ENCODE results near the gene ZNF778. TPM values are rescaled to one million over a fixed set of nuclear protein-coding genes. Genes with fewer than 3 reads are reported as not detected.

ZNF778 gene
- total RNA-seq, 3 donors from 2014 or later: 4.7 to 8.8 (median 7.2) TPM

DNA sequence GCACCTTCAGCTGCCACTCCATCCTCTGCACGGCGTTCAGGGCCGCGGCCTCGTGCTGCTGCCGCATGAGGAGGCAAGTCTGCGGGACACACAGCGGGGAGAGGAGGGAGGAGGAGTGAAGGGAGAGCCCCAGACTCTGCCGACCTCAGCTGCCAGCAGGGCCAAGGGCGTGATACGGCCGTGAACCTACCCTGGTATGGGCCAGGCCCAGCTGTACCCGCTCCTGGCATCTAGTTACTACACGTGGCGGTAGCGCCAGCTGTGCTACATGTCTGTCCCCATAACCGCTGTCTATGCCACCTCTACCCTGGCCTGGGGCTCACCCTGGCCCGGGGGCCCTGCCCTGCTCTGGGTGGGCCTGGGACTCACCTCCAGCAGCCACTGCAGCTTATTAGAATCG is 51.1 kb downstream of the ZNF778 start:
- peak in 1 of 3 donors; percentile 54 for DNase-seq
- intact Hi-C loops (cut with DNase I, micrococcal nuclease): no loop called here
- TF ChIP-seq, protein P1, sequence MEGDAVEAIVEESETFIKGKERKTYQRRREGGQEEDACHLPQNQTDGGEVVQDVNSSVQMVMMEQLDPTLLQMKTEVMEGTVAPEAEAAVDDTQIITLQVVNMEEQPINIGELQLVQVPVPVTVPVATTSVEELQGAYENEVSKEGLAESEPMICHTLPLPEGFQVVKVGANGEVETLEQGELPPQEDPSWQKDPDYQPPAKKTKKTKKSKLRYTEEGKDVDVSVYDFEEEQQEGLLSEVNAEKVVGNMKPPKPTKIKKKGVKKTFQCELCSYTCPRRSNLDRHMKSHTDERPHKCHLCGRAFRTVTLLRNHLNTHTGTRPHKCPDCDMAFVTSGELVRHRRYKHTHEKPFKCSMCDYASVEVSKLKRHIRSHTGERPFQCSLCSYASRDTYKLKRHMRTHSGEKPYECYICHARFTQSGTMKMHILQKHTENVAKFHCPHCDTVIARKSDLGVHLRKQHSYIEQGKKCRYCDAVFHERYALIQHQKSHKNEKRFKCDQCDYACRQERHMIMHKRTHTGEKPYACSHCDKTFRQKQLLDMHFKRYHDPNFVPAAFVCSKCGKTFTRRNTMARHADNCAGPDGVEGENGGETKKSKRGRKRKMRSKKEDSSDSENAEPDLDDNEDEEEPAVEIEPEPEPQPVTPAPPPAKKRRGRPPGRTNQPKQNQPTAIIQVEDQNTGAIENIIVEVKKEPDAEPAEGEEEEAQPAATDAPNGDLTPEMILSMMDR (IDR thresholded peaks at IDR 0.05): no peak
- H3K9me3 ChIP-seq: no peaks in the 10 kb centered on the region
- no peak overlapping the region for H3K4me3 ChIP-seq
- H3K4me1 ChIP-seq (ENCODE audit: low read depth): peaks cover 6% of the 10 kb centered on the region
- ATAC-seq: no peak
- no peaks in the 10 kb centered on the region for H3K36me3 ChIP-seq (ENCODE audit: low read depth)

DNA sequence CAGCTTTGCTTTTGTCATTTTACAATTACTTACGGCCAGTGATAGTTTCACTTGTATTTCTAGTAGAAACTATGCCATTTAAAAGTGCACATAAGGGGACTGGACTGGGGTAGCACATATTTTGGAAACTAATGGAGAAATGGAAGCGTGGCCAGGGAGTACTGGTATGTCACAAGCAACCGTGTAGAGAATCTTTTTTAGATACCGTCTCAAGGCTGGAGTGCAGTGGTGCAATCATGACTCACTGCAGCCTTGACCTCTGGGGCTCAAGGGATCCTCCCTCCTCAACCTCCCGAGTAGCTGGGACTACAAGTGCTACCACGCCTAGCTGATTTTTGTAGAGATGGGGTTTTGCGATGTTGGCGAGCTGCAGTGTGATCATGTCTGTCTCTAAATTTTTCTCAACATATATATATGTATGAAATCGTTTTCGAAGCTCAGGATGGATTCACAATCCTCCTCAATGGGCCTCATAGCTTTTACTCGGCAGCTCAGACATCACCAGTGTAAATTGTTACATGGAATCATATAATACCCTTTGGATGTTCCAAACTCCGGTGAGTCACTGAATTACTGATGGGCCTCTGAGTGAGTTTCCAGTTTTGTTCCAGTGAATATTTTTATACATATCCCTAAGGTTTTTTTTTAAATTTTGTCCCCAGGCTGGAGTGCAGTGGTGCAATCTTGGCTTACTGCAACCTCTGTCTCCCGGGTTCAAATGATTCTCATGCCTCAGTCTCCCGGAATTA is 51.7 kb downstream of the ZNF778 start:
- ATAC-seq (peak; percentile 42), DNase-seq (peak in 1 of 3 donors; percentile 37)
- Histone ChIP-seq H3K9me3 (no peaks in the 10 kb centered on the region), H3K36me3 (ENCODE audit: low read depth) (peaks cover 3% of the 10 kb centered on the region), H3K4me1 (ENCODE audit: low read depth) (peaks cover 6% of the 10 kb centered on the region), H3K4me3 (no peak overlapping the region)
- intact Hi-C loops (cut with DNase I, micrococcal nuclease): no loop called here
- TF ChIP-seq, protein P1 (IDR thresholded peaks at IDR 0.05): no peak

DNA sequence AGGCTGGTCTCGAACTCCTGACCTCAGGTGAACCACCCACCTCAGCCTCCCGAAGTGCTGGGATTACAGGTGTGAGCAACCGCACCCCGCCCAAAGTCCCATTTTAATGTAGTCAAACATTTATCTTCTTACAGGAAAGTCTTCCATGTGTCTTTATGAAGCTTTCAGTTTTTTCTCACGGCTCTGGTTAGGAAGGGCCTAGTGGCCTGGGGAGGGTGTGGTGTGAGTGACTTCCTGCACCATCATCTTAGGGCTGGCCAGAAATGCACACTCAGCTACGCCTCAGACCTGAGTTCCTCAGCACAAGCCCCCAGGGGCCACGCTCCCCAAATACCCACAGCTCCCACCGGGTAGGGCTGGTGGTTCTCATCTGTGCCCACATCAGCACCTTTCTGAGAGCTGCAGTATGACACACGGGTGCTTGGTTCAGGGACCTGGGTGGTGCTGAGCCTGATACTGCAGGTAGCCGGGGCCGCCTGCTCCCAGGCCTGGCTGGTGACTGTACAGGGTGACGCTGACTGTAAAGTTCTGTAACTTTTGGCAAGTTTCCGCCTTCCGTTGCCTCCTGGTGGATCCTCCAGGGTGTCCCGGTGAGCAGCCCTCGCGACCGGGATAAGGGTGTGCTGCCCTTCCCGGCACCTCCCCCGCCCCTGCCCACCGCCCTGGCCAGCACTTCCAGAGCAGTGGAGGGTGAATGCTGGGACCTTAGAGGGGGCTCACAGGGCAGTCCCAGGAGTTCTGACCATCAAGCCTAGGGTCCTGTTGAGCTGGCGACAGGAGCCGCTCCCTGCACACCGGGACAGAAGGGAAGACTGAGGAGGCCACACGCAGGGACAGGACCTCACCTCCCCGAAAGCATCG is 52.5 kb downstream of the ZNF778 start:
- peak; percentile 77 for ATAC-seq
- intact Hi-C loops (cut with DNase I, micrococcal nuclease): no loop called here
- Histone ChIP-seq H3K4me1 (ENCODE audit: low read depth) (peaks cover 6% of the 10 kb centered on the region), H3K4me3 (no peak overlapping the region), H3K36me3 (ENCODE audit: low read depth) (peaks cover 10% of the 10 kb centered on the region), H3K9me3 (no peaks in the 10 kb centered on the region)
- TF ChIP-seq, protein P1 (IDR thresholded peaks at IDR 0.05): no peak
- peak in 1 of 3 donors; percentile 49 for DNase-seq

DNA sequence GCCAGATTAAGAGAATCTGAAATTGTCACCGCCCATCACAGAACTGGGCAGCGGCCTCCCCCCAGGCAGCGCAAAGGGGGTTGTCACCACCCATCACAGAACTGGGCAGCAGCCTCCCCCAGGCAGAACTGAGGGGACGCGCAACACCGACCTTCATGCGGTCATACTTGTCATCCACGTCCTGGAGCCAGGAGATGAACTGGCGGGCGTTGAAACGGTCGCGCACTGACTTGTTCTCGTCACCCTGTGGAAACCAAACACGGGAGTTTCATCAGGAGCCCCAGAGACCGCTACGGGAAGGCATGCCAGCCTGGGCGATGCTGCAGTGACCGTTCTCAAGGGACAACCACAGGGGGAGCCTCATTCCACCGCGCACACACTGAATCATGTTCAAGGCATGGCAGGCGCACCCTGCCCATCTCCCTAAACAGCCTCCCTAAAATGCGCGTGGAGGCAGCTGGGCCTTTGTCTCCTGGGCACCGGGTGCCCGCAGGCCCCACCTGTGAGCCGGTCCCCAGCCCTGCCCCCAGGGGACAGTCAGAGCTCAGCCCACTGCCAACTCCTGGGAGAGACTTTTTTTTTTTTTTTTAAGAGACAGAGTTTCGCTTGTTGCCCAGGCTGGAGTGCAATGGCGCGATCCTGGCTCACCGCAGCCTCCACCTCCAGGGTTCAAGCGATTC is 53.3 kb downstream of the ZNF778 start:
- H3K9me3 ChIP-seq: no peaks in the 10 kb centered on the region
- H3K4me1 ChIP-seq (ENCODE audit: low read depth): peaks cover 6% of the 10 kb centered on the region

DNA sequence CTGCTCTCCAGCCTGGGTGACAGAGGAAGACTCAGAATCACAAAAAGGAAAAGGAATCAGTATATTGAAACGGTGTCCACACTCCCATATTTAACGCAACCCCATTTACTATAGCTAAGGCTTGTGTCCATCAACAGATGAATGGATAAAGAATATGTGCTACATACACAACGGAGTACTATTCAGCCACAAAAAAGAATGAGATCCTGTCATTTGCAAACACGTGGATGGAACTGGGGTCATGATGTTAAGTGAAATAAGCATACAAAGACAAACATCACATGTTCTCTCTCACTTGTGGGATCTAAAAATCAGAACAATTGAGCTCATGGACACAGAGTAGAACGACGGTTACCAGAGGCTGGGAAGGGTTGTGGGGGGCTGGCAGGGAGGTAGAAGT is 55.1 kb downstream of the ZNF778 start:
- Histone ChIP-seq H3K36me3 (ENCODE audit: low read depth) (peaks cover 10% of the 10 kb centered on the region), H3K4me1 (ENCODE audit: low read depth) (peaks cover 6% of the 10 kb centered on the region), H3K4me3 (no peak overlapping the region), H3K9me3 (no peaks in the 10 kb centered on the region)
- TF ChIP-seq, protein P1 (IDR thresholded peaks at IDR 0.05): no peak
- ATAC-seq (no peak), DNase-seq (no peak)
- intact Hi-C loops (cut with DNase I, micrococcal nuclease): no loop called here

More for the DNA sequence above, 53.3 kb downstream of the ZNF778 start:
- ATAC-seq (no peak), DNase-seq (peak in 1 of 3 donors; percentile 40)
- H3K4me3 ChIP-seq: no peak overlapping the region
- intact Hi-C loops (cut with DNase I, micrococcal nuclease): no loop called here
- H3K36me3 ChIP-seq (ENCODE audit: low read depth): peaks cover 10% of the 10 kb centered on the region
- TF ChIP-seq, protein P1 (IDR thresholded peaks at IDR 0.05): no peak
